Activated naive CD4-positive, alpha-beta T cell treated with anti-CD3 and anti-CD28 coated beads, Interleukin-2, amount 50 U/mL, for 72 hours (primary cell): ENCODE results near the gene SEMA4D. TPM values are rescaled to one million over a fixed set of nuclear protein-coding genes. Genes with fewer than 3 reads are reported as not detected.
"Not testable (repeated sequence)": the region's sequence is repeated elsewhere in the genome, so short reads cannot be mapped to it uniquely, and the experiment has no call there.

Source experiments
- ATAC-seq, 2 donors: fragments of 150-1000 bp; cut with Tn5 transposase; 2 replicates each; pipeline ENCODE4 v1.10.0; 2021; ENCODE audit warnings: mild to moderate bottlenecking in 2 of 2, moderate library complexity in 2 of 2
- DNase-seq, 2 donors: peaks; one replicate each; pipeline ENCODE4 v3.0.0; 2021 to 2022; ENCODE audit warnings: low spot score in 2 of 2
- H3K27ac Mint-ChIP-seq, 2 donors: one replicate each; pipeline ENCODE4 v1.8.0; 2022; ENCODE audit warnings: mild to moderate bottlenecking in 2 of 2, mixed read lengths in 2 of 2
- H3K36me3 Mint-ChIP-seq, 2 donors: one replicate each; pipeline ENCODE4 v1.8.0; 2022; ENCODE audit warnings: mixed read lengths in 2 of 2
- H3K9me3 Mint-ChIP-seq, 2 donors: one replicate each; pipeline ENCODE4 v1.8.0; 2022; ENCODE audit warnings: mixed read lengths in 2 of 2
- total RNA-seq, 2 donors: library from RNA; stranded (reverse); gene quantifications; one replicate each; pipeline ENCODE4 v1.2.3, GENCODE V29; 2022

Gene SEMA4D
- total RNA-seq, 2 donors from 2014 or later, result 211 to 278 TPM

- ATAC-seq, result no peak
- Mint-ChIP-seq H3K9me3 (no peaks in the 10 kb centered on the region), H3K27ac (peak overlapping the region; percentile 66 to 94), H3K36me3 (peaks cover 31 to 65% of the 10 kb centered on the region in 2 donors)
- DNase-seq, result no peak
These were observed 117.2 kb downstream of the SEMA4D start for GRCh38 chr9:89380437-89381307.

GRCh38 chr9:89379508-89380115, 118.3 kb downstream of the SEMA4D start:
- Mint-ChIP-seq H3K27ac (peak overlapping the region; percentile 66 to 94), H3K9me3 (no peaks in the 10 kb centered on the region), H3K36me3 (peaks cover 31 to 61% of the 10 kb centered on the region in 2 donors)
- DNase-seq (no peak), ATAC-seq (no peak)

GRCh38 chr9:89379031-89379430, 118.9 kb downstream of the SEMA4D start:
- H3K9me3 Mint-ChIP-seq, result no peaks in the 10 kb centered on the region
- no peak for DNase-seq

GRCh38 chr9:89378541-89378940, 119.4 kb downstream of the SEMA4D start:
- no peak for DNase-seq
- H3K27ac Mint-ChIP-seq, result peak overlapping the region; percentile 66 to 94
- no peaks in the 10 kb centered on the region for H3K9me3 Mint-ChIP-seq
- H3K36me3 Mint-ChIP-seq, result peaks cover 31 to 61% of the 10 kb centered on the region in 2 donors
- ATAC-seq, result no peak

More at GRCh38 chr9:89379031-89379430, 118.9 kb downstream of the SEMA4D start:
- H3K36me3 Mint-ChIP-seq, result peaks cover 31 to 61% of the 10 kb centered on the region in 2 donors
- H3K27ac Mint-ChIP-seq, result peak overlapping the region; percentile 66 to 94
- ATAC-seq, result no peak

GRCh38 chr9:89377411-89377810, 120.5 kb downstream of the SEMA4D start:
- H3K36me3 Mint-ChIP-seq, result peaks cover 31 to 53% of the 10 kb centered on the region in 2 donors
- ATAC-seq (no peak), DNase-seq (no peak)
- H3K9me3 Mint-ChIP-seq, result no peaks in the 10 kb centered on the region
- H3K27ac Mint-ChIP-seq, result peak overlapping the region; percentile 66 to 94

GRCh38 chr9:89376741-89377351, 121.1 kb downstream of the SEMA4D start:
- DNase-seq (no peak), ATAC-seq (no peak)
- Mint-ChIP-seq H3K27ac (peak overlapping the region; percentile 66 to 94), H3K36me3 (peaks cover 28 to 48% of the 10 kb centered on the region in 2 donors), H3K9me3 (no peaks in the 10 kb centered on the region)

GRCh38 chr9:89376286-89376685, 121.6 kb downstream of the SEMA4D start:
- Mint-ChIP-seq H3K27ac (peak overlapping the region; percentile 66 to 94), H3K36me3 (peaks cover 24 to 42% of the 10 kb centered on the region in 2 donors), H3K9me3 (no peaks in the 10 kb centered on the region)
- DNase-seq, result no peak
- no peak for ATAC-seq

GRCh38 chr9:89375191-89375760, 122.6 kb downstream of the SEMA4D start:
- ATAC-seq, result peak in 1 of 2 donors; percentile 35

GRCh38 chr9:89374176-89374575, 123.7 kb downstream of the SEMA4D start:
- Mint-ChIP-seq H3K9me3 (no peaks in the 10 kb centered on the region), H3K36me3 (peaks cover 10 to 28% of the 10 kb centered on the region in 2 donors), H3K27ac (peak overlapping the region; percentile 66 to 94)
- DNase-seq, result no peak
- ATAC-seq, result no peak

More at GRCh38 chr9:89375191-89375760, 122.6 kb downstream of the SEMA4D start:
- Mint-ChIP-seq H3K36me3 (peaks cover 17 to 34% of the 10 kb centered on the region in 2 donors), H3K9me3 (no peaks in the 10 kb centered on the region), H3K27ac (peak overlapping the region; percentile 66 to 94)
- DNase-seq, result no peak

- Mint-ChIP-seq H3K27ac (peak overlapping the region; percentile 66 to 86), H3K36me3 (peaks cover 0 to 16% of the 10 kb centered on the region in 2 donors), H3K9me3 (no peaks in the 10 kb centered on the region)
- ATAC-seq, result peak; percentile 7 to 19
- DNase-seq, result no peak
These were observed 124.9 kb downstream of the SEMA4D start for GRCh38 chr9:89372979-89373378.

- H3K27ac Mint-ChIP-seq, result peak overlapping the region; percentile 44 to 66
- peak in 1 of 2 donors; percentile 42 for DNase-seq
These were observed 125.6 kb downstream of the SEMA4D start for GRCh38 chr9:89372230-89372816.

GRCh38 chr9:89371791-89372190, 126.1 kb downstream of the SEMA4D start:
- not testable (repeated sequence) for H3K27ac Mint-ChIP-seq, H3K9me3 Mint-ChIP-seq, ATAC-seq, DNase-seq, H3K36me3 Mint-ChIP-seq

More at GRCh38 chr9:89372230-89372816, 125.6 kb downstream of the SEMA4D start:
- peak; percentile 26 to 53 for ATAC-seq
- peaks cover 0 to 9% of the 10 kb centered on the region in 2 donors for H3K36me3 Mint-ChIP-seq
- H3K9me3 Mint-ChIP-seq, result no peaks in the 10 kb centered on the region

- Mint-ChIP-seq H3K27ac (no peak overlapping the region), H3K9me3 (no peaks in the 10 kb centered on the region), H3K36me3 (no peaks in the 10 kb centered on the region)
- ATAC-seq (peak in 1 of 2 donors; percentile 8), DNase-seq (no peak)
These were observed 127.3 kb downstream of the SEMA4D start for GRCh38 chr9:89370593-89370992.

GRCh38 chr9:89368978-89369377, 128.9 kb downstream of the SEMA4D start:
- peak overlapping the region in 1 of 2 donors; percentile 95 for H3K27ac Mint-ChIP-seq
- no peaks in the 10 kb centered on the region for H3K36me3 Mint-ChIP-seq
- DNase-seq, result no peak
- no peaks in the 10 kb centered on the region for H3K9me3 Mint-ChIP-seq
- no peak for ATAC-seq

- H3K9me3 Mint-ChIP-seq, result no peaks in the 10 kb centered on the region
- H3K27ac Mint-ChIP-seq, result peak overlapping the region; percentile 76 to 95
- ATAC-seq, result no peak
- H3K36me3 Mint-ChIP-seq, result no peaks in the 10 kb centered on the region
- no peak for DNase-seq
These were observed 129.4 kb downstream of the SEMA4D start for GRCh38 chr9:89368550-89368949.

- no peaks in the 10 kb centered on the region for H3K9me3 Mint-ChIP-seq
- DNase-seq (no peak), ATAC-seq (no peak)
- peak overlapping the region; percentile 76 to 95 for H3K27ac Mint-ChIP-seq
- no peaks in the 10 kb centered on the region for H3K36me3 Mint-ChIP-seq
These were observed 130.0 kb downstream of the SEMA4D start for GRCh38 chr9:89367726-89368437.
